Right cardiac atrium (tissue), 5 donors: ENCODE data around the gene ETV1. TPM values are rescaled to one million over a fixed set of nuclear protein-coding genes. Genes with fewer than 3 reads are reported as not detected.

ENCODE experiments used
- ATAC-seq, 2 donors: fragments of 200-7000 bp; cut with Tn5 transposase; one replicate each; pipeline versions ENCODE4 v1.8.0 to v1.9.1; 2020; ENCODE audit warnings: moderate library complexity in 2 of 2, mild to moderate bottlenecking in 1 of 2
- DNase-seq, 3 donors: peaks; one replicate each; pipeline ENCODE4 v3.0.0-alpha.2; 2020
- H3K27ac ChIP-seq: one replicate; pipeline ENCODE4 v1.5.1; 2013; ENCODE audit warnings: mild to moderate bottlenecking, low read length, control low read depth, moderate library complexity
- H3K27me3 ChIP-seq: one replicate; pipeline ENCODE4 v1.6.1; 2013; ENCODE audit not compliant: control insufficient read depth, insufficient read depth
- H3K4me1 ChIP-seq: one replicate; pipeline ENCODE4 v1.6.1; 2013; ENCODE audit warnings: low read length; ENCODE audit not compliant: control insufficient read depth, insufficient read depth
- H3K4me3 ChIP-seq: one replicate; pipeline ENCODE4 v1.5.1; 2013; ENCODE audit warnings: low read length, control low read depth
- H3K9me3 ChIP-seq: one replicate; pipeline ENCODE4 v1.6.1; 2013; ENCODE audit warnings: low read length; ENCODE audit not compliant: control insufficient read depth
- WGBS: extraction: QIAGEN DNeasy Blood & Tissue Kit; methylation state at CpG from one replicate; pipeline ENCODE4 v1.1.7; 2013; 5-methylcytosine and 5-hydroxymethylcytosine counted together
- intact Hi-C, 4 donors: fragments of 100-400 bp; cut with DNase I; formaldehyde crosslinking; loops; one replicate each; pipeline versions ENCODE4 v1.11.0 to v1.14.0; 2022 to 2023
- polyA plus RNA-seq: library from polyadenylated mRNA; stranded (reverse); fragments of 200-250 nt; gene quantifications from one replicate; pipeline ENCODE4 v1.2.3, GENCODE V29; 2013
- total RNA-seq, 4 donors: library from RNA; stranded (reverse); fragmentation: NEBNext Ultra II Directional; extraction: Animal tissue kit (Norgen Biotek cat#: 25700); gene quantifications; one replicate each; pipeline ENCODE4 v1.2.1, GENCODE V29; 2021
- donor health status: healthy with polysubstance abuse.
- donor health status: DM: no; HTN: yes; CAD: no.
- donor health status: DM: no; HTN: no; CAD: no.
- donor health status: DM: no; HTN: yes; CAD: no; lungs with severe emphysema.
- donor health status: DM: yes; HTN: yes; CAD: no.

ETV1 gene
- total and polyA plus RNA-seq, 5 donors, result 12.9 to 47.5 (median 36.3) TPM

- no peaks in the 10 kb centered on the region for H3K27me3 ChIP-seq
- H3K27ac ChIP-seq, result no peak overlapping the region
- H3K9me3 ChIP-seq, result no peaks in the 10 kb centered on the region
- DNase-seq (no peak), ATAC-seq (no peak)
- H3K4me3 ChIP-seq, result no peak overlapping the region
- no peaks in the 10 kb centered on the region for H3K4me1 ChIP-seq
- intact Hi-C loops, result no loop called here
- WGBS, result 84% methylated on average over 2 of the region's 2 CpGs
Observed at GRCh38 chr7:13879994-13880686, 109.3 kb downstream of the ETV1 start.

- no peaks in the 10 kb centered on the region for H3K27me3 ChIP-seq
- H3K27ac ChIP-seq, result no peak overlapping the region
- no peaks in the 10 kb centered on the region for H3K9me3 ChIP-seq
- DNase-seq (no peak), ATAC-seq (no peak)
- intact Hi-C loops, result no loop called here
- no peaks in the 10 kb centered on the region for H3K4me1 ChIP-seq
- no peak overlapping the region for H3K4me3 ChIP-seq
Observed at GRCh38 chr7:13879143-13879542, 110.3 kb downstream of the ETV1 start.

GRCh38 chr7:13878154-13878553 lies 111.3 kb downstream of the ETV1 start:
- intact Hi-C loops, result no loop called here
- Histone ChIP-seq H3K4me3 (no peak overlapping the region), H3K4me1 (no peaks in the 10 kb centered on the region), H3K9me3 (no peaks in the 10 kb centered on the region), H3K27me3 (no peaks in the 10 kb centered on the region), H3K27ac (no peak overlapping the region)
- no peak for DNase-seq
- no peak for ATAC-seq

- H3K27me3 ChIP-seq, result no peaks in the 10 kb centered on the region
- H3K4me3 ChIP-seq, result no peak overlapping the region
- intact Hi-C loops, result no loop called here
- no peak for DNase-seq
- no peak for ATAC-seq
- H3K27ac ChIP-seq, result no peak overlapping the region
- H3K9me3 ChIP-seq, result no peaks in the 10 kb centered on the region
- WGBS, result 86% methylated on average over 5 of the region's 5 CpGs
- H3K4me1 ChIP-seq, result no peaks in the 10 kb centered on the region
Observed at GRCh38 chr7:13875496-13876074, 113.9 kb downstream of the ETV1 start.

- Histone ChIP-seq H3K9me3 (no peaks in the 10 kb centered on the region), H3K4me3 (no peak overlapping the region), H3K27ac (no peak overlapping the region), H3K4me1 (no peaks in the 10 kb centered on the region), H3K27me3 (no peaks in the 10 kb centered on the region)
- DNase-seq (no peak), ATAC-seq (peak; percentile 32 to 40)
- WGBS, result 42% methylated on average over 2 of the region's 2 CpGs
- intact Hi-C loops, result no loop called here
Observed at GRCh38 chr7:13874783-13875182, 114.7 kb downstream of the ETV1 start.

- Histone ChIP-seq H3K4me1 (no peaks in the 10 kb centered on the region), H3K9me3 (no peaks in the 10 kb centered on the region), H3K27ac (no peak overlapping the region), H3K27me3 (no peaks in the 10 kb centered on the region), H3K4me3 (no peak overlapping the region)
- intact Hi-C loops, result no loop called here
- DNase-seq (no peak), ATAC-seq (no peak)
Observed at GRCh38 chr7:13872709-13873108, 116.8 kb downstream of the ETV1 start.

GRCh38 chr7:13871008-13871407 lies 118.5 kb downstream of the ETV1 start:
- H3K9me3 ChIP-seq, result no peaks in the 10 kb centered on the region
- H3K4me1 ChIP-seq, result no peaks in the 10 kb centered on the region
- no peaks in the 10 kb centered on the region for H3K27me3 ChIP-seq
- ATAC-seq, result no peak
- intact Hi-C loops, result no loop called here
- H3K4me3 ChIP-seq, result no peak overlapping the region
- DNase-seq, result no peak
- no peak overlapping the region for H3K27ac ChIP-seq

GRCh38 chr7:13860734-13861133 lies 128.7 kb downstream of the ETV1 start:
- 94% methylated on average over 2 of the region's 2 CpGs for WGBS
- Histone ChIP-seq H3K4me1 (no peaks in the 10 kb centered on the region), H3K27me3 (no peaks in the 10 kb centered on the region), H3K4me3 (no peak overlapping the region), H3K27ac (no peak overlapping the region), H3K9me3 (no peaks in the 10 kb centered on the region)
- DNase-seq, result no peak
- no peak for ATAC-seq
- intact Hi-C loops, result no loop called here

GRCh38 chr7:13856012-13856411 lies 133.5 kb downstream of the ETV1 start:
- Histone ChIP-seq H3K4me1 (no peaks in the 10 kb centered on the region), H3K27me3 (no peaks in the 10 kb centered on the region), H3K9me3 (no peaks in the 10 kb centered on the region), H3K27ac (no peak overlapping the region), H3K4me3 (no peak overlapping the region)
- peak; percentile 57 to 72 for ATAC-seq
- intact Hi-C loops, result no loop called here
- no peak for DNase-seq
- WGBS, result 57% methylated on average over 1 of the region's 1 CpG

GRCh38 chr7:13852281-13852968 lies 137.0 kb downstream of the ETV1 start:
- WGBS, result 83% methylated on average over 8 of the region's 8 CpGs
- no peaks in the 10 kb centered on the region for H3K27me3 ChIP-seq
- peak in 1 of 2 donors; percentile 44 for ATAC-seq

GRCh38 chr7:13851736-13852135 lies 137.7 kb downstream of the ETV1 start:
- Histone ChIP-seq H3K27me3 (no peaks in the 10 kb centered on the region), H3K9me3 (no peaks in the 10 kb centered on the region), H3K4me1 (peaks cover 2% of the 10 kb centered on the region), H3K27ac (no peak overlapping the region), H3K4me3 (no peak overlapping the region)
- DNase-seq (no peak), ATAC-seq (no peak)
- intact Hi-C loops, result no loop called here
- WGBS, result 80% methylated on average over 4 of the region's 4 CpGs

More at GRCh38 chr7:13852281-13852968, 137.0 kb downstream of the ETV1 start:
- Histone ChIP-seq H3K4me1 (peaks cover 2% of the 10 kb centered on the region), H3K9me3 (no peaks in the 10 kb centered on the region), H3K27ac (no peak overlapping the region), H3K4me3 (no peak overlapping the region)
- intact Hi-C loops, result no loop called here
- DNase-seq, result no peak
